ENCODE results near the gene MTPN. TPM values are rescaled to one million over a fixed set of nuclear protein-coding genes. Genes with fewer than 3 reads are reported as not detected.

Gene MTPN
- total RNA-seq, 2 donors from 2014 or later = 104 to 193 TPM

GRCh38 chr7:135899458-135900064 lies 77.6 kb downstream of the MTPN start:
- H3K9me3 ChIP-seq (ENCODE audit: control insufficient read depth, low read length, poor library complexity, severe bottlenecking) = no peaks in the 10 kb centered on the region
- Mint-ChIP-seq H3K36me3 (ENCODE audit: low read depth) (no peaks in the 10 kb centered on the region), H3K4me1 (no peaks in the 10 kb centered on the region), H3K27ac (no peak overlapping the region), H3K4me3 (no peak overlapping the region), H3K27me3 (no peaks in the 10 kb centered on the region)
- DNase-seq = no peak
- ATAC-seq = no peak

- no peak overlapping the region for H3K4me3 Mint-ChIP-seq
Observed at GRCh38 chr7:135898226-135898625, 78.9 kb downstream of the MTPN start.

GRCh38 chr7:135894816-135895215 lies 82.3 kb downstream of the MTPN start:
- no peaks in the 10 kb centered on the region for H3K4me1 Mint-ChIP-seq
- H3K36me3 Mint-ChIP-seq (ENCODE audit: low read depth) = no peaks in the 10 kb centered on the region
- H3K4me3 Mint-ChIP-seq = no peak overlapping the region
- ATAC-seq (no peak), DNase-seq (no peak)
- H3K9me3 ChIP-seq (ENCODE audit: control insufficient read depth, low read length, poor library complexity, severe bottlenecking) = no peaks in the 10 kb centered on the region
- H3K27me3 Mint-ChIP-seq = no peaks in the 10 kb centered on the region
- no peak overlapping the region for H3K27ac Mint-ChIP-seq

More at GRCh38 chr7:135898226-135898625, 78.9 kb downstream of the MTPN start:
- H3K9me3 ChIP-seq (ENCODE audit: control insufficient read depth, low read length, poor library complexity, severe bottlenecking) = no peaks in the 10 kb centered on the region
- ATAC-seq (no peak), DNase-seq (no peak)
- Mint-ChIP-seq H3K27ac (no peak overlapping the region), H3K4me1 (no peaks in the 10 kb centered on the region), H3K36me3 (ENCODE audit: low read depth) (no peaks in the 10 kb centered on the region), H3K27me3 (no peaks in the 10 kb centered on the region)

GRCh38 chr7:135889823-135890222 lies 87.3 kb downstream of the MTPN start:
- Mint-ChIP-seq H3K27me3 (no peaks in the 10 kb centered on the region), H3K4me1 (peaks cover 6% of the 10 kb centered on the region), H3K36me3 (ENCODE audit: low read depth) (no peaks in the 10 kb centered on the region), H3K4me3 (no peak overlapping the region), H3K27ac (no peak overlapping the region)
- no peaks in the 10 kb centered on the region for H3K9me3 ChIP-seq (ENCODE audit: control insufficient read depth, low read length, poor library complexity, severe bottlenecking)
- ATAC-seq (no peak), DNase-seq (no peak)

GRCh38 chr7:135888740-135889139 lies 88.4 kb downstream of the MTPN start:
- ATAC-seq (no peak), DNase-seq (no peak)
- H3K4me1 Mint-ChIP-seq = peaks cover 6% of the 10 kb centered on the region
- H3K27me3 Mint-ChIP-seq = no peaks in the 10 kb centered on the region
- H3K36me3 Mint-ChIP-seq (ENCODE audit: low read depth) = no peaks in the 10 kb centered on the region
- H3K27ac Mint-ChIP-seq = no peak overlapping the region
- H3K9me3 ChIP-seq (ENCODE audit: control insufficient read depth, low read length, poor library complexity, severe bottlenecking) = no peaks in the 10 kb centered on the region
- no peak overlapping the region for H3K4me3 Mint-ChIP-seq

GRCh38 chr7:135886345-135887132 lies 90.6 kb downstream of the MTPN start:
- Mint-ChIP-seq H3K4me1 (peaks cover 6% of the 10 kb centered on the region), H3K4me3 (no peak overlapping the region), H3K27ac (no peak overlapping the region), H3K27me3 (no peaks in the 10 kb centered on the region), H3K36me3 (ENCODE audit: low read depth) (no peaks in the 10 kb centered on the region)
- no peak for ATAC-seq
- no peaks in the 10 kb centered on the region for H3K9me3 ChIP-seq (ENCODE audit: control insufficient read depth, low read length, poor library complexity, severe bottlenecking)
- no peak for DNase-seq

- H3K4me3 Mint-ChIP-seq = no peak overlapping the region
- H3K4me1 Mint-ChIP-seq = peaks cover 6% of the 10 kb centered on the region
- no peaks in the 10 kb centered on the region for H3K36me3 Mint-ChIP-seq (ENCODE audit: low read depth)
- no peaks in the 10 kb centered on the region for H3K9me3 ChIP-seq (ENCODE audit: control insufficient read depth, low read length, poor library complexity, severe bottlenecking)
- ATAC-seq (no peak), DNase-seq (no peak)
- H3K27ac Mint-ChIP-seq = no peak overlapping the region
- no peaks in the 10 kb centered on the region for H3K27me3 Mint-ChIP-seq
Observed at GRCh38 chr7:135884495-135885232, 92.5 kb downstream of the MTPN start.

- H3K9me3 ChIP-seq (ENCODE audit: control insufficient read depth, low read length, poor library complexity, severe bottlenecking) = no peaks in the 10 kb centered on the region
- no peak for DNase-seq
- H3K27ac Mint-ChIP-seq = no peak overlapping the region
- no peaks in the 10 kb centered on the region for H3K36me3 Mint-ChIP-seq (ENCODE audit: low read depth)
- no peak for ATAC-seq
- H3K4me3 Mint-ChIP-seq = no peak overlapping the region
- H3K27me3 Mint-ChIP-seq = no peaks in the 10 kb centered on the region
- no peaks in the 10 kb centered on the region for H3K4me1 Mint-ChIP-seq
Observed at GRCh38 chr7:135879233-135879632, 97.9 kb downstream of the MTPN start.

GRCh38 chr7:135878284-135878683 lies 98.9 kb downstream of the MTPN start:
- no peaks in the 10 kb centered on the region for H3K9me3 ChIP-seq (ENCODE audit: control insufficient read depth, low read length, poor library complexity, severe bottlenecking)
- H3K36me3 Mint-ChIP-seq (ENCODE audit: low read depth) = no peaks in the 10 kb centered on the region
- no peaks in the 10 kb centered on the region for H3K27me3 Mint-ChIP-seq
- ATAC-seq (no peak), DNase-seq (no peak)
- no peak overlapping the region for H3K4me3 Mint-ChIP-seq
- H3K27ac Mint-ChIP-seq = no peak overlapping the region
- H3K4me1 Mint-ChIP-seq = no peaks in the 10 kb centered on the region

GRCh38 chr7:135877805-135878204 lies 99.4 kb downstream of the MTPN start:
- Mint-ChIP-seq H3K36me3 (ENCODE audit: low read depth) (no peaks in the 10 kb centered on the region), H3K4me1 (no peaks in the 10 kb centered on the region), H3K4me3 (no peak overlapping the region), H3K27me3 (no peaks in the 10 kb centered on the region), H3K27ac (no peak overlapping the region)
- ATAC-seq (no peak), DNase-seq (no peak)
- H3K9me3 ChIP-seq (ENCODE audit: control insufficient read depth, low read length, poor library complexity, severe bottlenecking) = no peaks in the 10 kb centered on the region

Other genes starting within 250 kb of the MTPN start
- not detected for gene SLC13A4, start 249.2 kb downstream of the MTPN start, total RNA-seq
- not detected for gene FAM180A, start 228.5 kb downstream of the MTPN start, total RNA-seq